GM19238 (cell line): ENCODE measurements around the gene CIC.
A peak's percentile ranks its signal among the peaks of the same experiment; 100 is the strongest.

Source experiments
- DNase-seq: peaks from one replicate; pipeline ENCODE4 v3.0.0; 2011; ENCODE audit warnings: low spot score; ENCODE audit not compliant: insufficient read length

CIC gene

GRCh38 chr19:42311657-42312056 lies 42.6 kb downstream of the CIC start:
- no peak for DNase-seq

- no peak for DNase-seq
Measured at GRCh38 chr19:42312370-42312769, 43.3 kb downstream of the CIC start.

- DNase-seq = peak; percentile 54
Measured at GRCh38 chr19:42313096-42313839, 44.2 kb downstream of the CIC start, which contains the start of gene TMEM145. TMEM145 (plus strand) TSS chr19:42313309; CDS start chr19:42313377, 68 bp downstream.

- DNase-seq = no peak
Measured at GRCh38 chr19:42313840-42314755, 45.0 kb downstream of the CIC start.

GRCh38 chr19:42315024-42315423 lies 46.0 kb downstream of the CIC start:
- DNase-seq = no peak

- DNase-seq = no peak
Measured at GRCh38 chr19:42316223-42317211, 47.5 kb downstream of the CIC start.

- no peak for DNase-seq
Measured at GRCh38 chr19:42317535-42317934, 48.5 kb downstream of the CIC start.

- DNase-seq = no peak
Measured at GRCh38 chr19:42322305-42322704, 53.3 kb downstream of the CIC start.

- no peak for DNase-seq
Measured at GRCh38 chr19:42323473-42323851, 54.4 kb downstream of the CIC start.

GRCh38 chr19:42323852-42324654 lies 55.0 kb downstream of the CIC start:
- no peak for DNase-seq

- no peak for DNase-seq
Measured at GRCh38 chr19:42324655-42325307, 55.7 kb downstream of the CIC start.

- DNase-seq = peak; percentile 98
Measured at GRCh38 chr19:42325308-42325895, 56.4 kb downstream of the CIC start, which contains the start of gene MEGF8. MEGF8 (plus strand) TSS chr19:42325635; CDS start chr19:42326244, 609 bp downstream.

GRCh38 chr19:42325896-42326771 lies 57.1 kb downstream of the CIC start:
- no peak for DNase-seq

- DNase-seq = no peak
Measured at GRCh38 chr19:42326969-42327368, 57.9 kb downstream of the CIC start.

GRCh38 chr19:42327381-42327780 lies 58.3 kb downstream of the CIC start:
- no peak for DNase-seq

GRCh38 chr19:42328106-42328505 lies 59.1 kb downstream of the CIC start:
- no peak for DNase-seq

GRCh38 chr19:42328854-42329253 lies 59.8 kb downstream of the CIC start:
- no peak for DNase-seq

GRCh38 chr19:42330241-42330711 lies 61.2 kb downstream of the CIC start:
- DNase-seq = no peak
